GM18502 (cell line): ENCODE measurements around the gene SRP14.
"Not testable (repeated sequence)": the region's sequence is repeated elsewhere in the genome, so short reads cannot be mapped to it uniquely, and the experiment has no call there.

Source experiments
- ATAC-seq: cut with Tn5 transposase; IDR thresholded peaks from one replicate; pipeline ENCODE4 v1.9.1; 2021; ENCODE audit warnings: mild to moderate bottlenecking; ENCODE audit not compliant: unreplicated experiment, poor library complexity

The SRP14 gene

GRCh38 chr15:39996228-39996627 lies 42.8 kb downstream of the SRP14 start:
- ATAC-seq, result not testable (repeated sequence)

- ATAC-seq, result not testable (repeated sequence)
Measured at GRCh38 chr15:39992953-39993352, 46.0 kb downstream of the SRP14 start.

- ATAC-seq, result no peak
Measured at GRCh38 chr15:39990706-39991105, 48.3 kb downstream of the SRP14 start.

GRCh38 chr15:39987821-39988220 lies 51.2 kb downstream of the SRP14 start:
- ATAC-seq, result no peak
